CD4-positive, alpha-beta T cell treated with Interleukin-2 at 100 ng/mL for 4 hours (primary cell): ENCODE data around the gene ZDHHC7.
A peak's percentile ranks its signal among the peaks of the same experiment; 100 is the strongest.
"Not testable (repeated sequence)": the region's sequence is repeated elsewhere in the genome, so short reads cannot be mapped to it uniquely, and the experiment has no call there.

Experiments used
- DNase-seq: peaks from one replicate; pipeline ENCODE4 v3.0.0-alpha.2; 2020; ENCODE audit warnings: low spot score

ZDHHC7 gene, protein sequence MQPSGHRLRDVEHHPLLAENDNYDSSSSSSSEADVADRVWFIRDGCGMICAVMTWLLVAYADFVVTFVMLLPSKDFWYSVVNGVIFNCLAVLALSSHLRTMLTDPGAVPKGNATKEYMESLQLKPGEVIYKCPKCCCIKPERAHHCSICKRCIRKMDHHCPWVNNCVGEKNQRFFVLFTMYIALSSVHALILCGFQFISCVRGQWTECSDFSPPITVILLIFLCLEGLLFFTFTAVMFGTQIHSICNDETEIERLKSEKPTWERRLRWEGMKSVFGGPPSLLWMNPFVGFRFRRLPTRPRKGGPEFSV

DNA sequence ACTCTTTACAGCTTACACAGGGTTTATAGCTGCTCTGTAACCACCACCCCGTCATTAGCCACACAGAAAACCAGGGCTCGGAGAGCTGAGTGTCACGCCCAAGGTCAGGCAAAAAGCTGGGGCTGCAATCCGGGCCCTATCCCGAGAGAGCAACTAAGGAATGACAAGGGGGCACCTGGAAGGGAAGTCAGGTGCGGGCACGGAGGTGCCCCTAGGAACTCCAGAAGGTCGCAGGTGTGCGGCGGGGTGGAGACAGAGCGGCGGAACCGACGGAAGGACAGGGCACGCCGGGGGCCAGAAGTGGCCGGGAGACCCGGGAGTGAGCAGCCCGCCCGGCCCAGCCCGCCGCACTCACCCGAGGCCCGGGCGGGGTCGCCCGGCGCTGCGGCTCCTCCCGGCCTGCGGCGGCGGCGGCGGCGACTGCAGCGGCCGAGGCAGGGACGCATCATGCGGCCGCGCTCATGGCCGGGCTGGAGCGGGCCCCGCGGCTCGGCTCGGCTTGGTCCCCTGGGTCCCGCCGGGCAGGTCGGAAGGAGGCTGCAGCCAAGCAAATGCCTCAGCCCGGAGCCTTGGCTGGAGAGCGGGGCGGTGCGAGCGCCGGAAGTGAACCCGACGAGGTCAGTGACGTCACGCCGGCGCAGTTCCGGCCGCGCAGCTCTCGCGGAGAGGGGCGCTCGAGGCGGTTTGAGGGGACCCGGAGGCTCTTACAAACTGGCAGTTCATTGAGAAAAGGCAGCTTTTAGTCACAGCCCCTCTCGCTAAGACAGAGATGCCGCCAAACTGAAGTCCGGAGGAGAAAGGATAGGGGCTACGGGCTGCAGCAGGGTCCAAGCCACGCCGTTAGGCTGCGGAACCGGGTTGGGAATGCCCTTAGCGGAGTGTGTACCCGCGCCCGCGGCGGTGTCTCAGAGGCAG, at the start of gene ZDHHC7:
Gene ZDHHC7, minus strand, starts transcription at position 605 of the 915 bp plus-strand sequence. CDS start 20,917 bp downstream, outside the sequence.
- DNase-seq, result peak; percentile 84

DNA sequence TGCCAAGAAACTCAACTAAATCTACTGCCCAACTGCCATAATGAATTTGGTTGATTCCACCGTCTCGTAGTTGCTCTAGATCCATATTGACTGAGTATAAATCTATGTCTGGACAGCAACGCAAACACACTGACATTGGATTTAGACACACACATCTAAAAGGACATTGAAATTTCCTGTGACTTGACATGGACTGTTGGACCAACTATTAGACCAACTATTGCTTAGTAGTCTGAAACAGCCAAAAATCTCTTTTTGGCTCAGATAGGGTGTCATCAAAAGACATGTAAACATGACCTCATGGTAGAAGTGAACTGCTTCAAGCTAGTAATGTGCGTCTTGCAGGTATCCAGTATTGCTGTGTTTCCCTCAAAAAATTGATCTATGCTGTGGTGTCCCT, 47.6 kb upstream of the ZDHHC7 start:
- DNase-seq, result no peak

DNA sequence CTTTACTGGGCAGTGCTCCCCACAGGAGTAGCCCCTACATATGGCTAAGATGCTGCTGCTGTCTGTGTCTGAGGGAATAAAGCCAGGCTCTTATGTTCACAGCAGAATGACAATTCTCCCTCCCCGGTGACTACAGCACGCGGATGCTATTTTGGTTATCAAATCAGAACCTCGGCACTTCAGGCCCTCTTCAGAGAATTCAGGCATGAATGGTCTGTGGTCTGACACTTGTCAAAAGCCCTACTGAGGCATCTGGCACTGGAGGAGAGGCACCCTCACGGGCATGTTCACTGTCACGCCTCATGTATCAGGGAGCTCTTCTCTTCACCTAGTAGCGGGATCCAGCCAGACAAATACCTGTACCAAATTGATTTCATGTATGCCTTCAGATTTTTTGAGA, 46.6 kb upstream of the ZDHHC7 start:
- no peak for DNase-seq

DNA sequence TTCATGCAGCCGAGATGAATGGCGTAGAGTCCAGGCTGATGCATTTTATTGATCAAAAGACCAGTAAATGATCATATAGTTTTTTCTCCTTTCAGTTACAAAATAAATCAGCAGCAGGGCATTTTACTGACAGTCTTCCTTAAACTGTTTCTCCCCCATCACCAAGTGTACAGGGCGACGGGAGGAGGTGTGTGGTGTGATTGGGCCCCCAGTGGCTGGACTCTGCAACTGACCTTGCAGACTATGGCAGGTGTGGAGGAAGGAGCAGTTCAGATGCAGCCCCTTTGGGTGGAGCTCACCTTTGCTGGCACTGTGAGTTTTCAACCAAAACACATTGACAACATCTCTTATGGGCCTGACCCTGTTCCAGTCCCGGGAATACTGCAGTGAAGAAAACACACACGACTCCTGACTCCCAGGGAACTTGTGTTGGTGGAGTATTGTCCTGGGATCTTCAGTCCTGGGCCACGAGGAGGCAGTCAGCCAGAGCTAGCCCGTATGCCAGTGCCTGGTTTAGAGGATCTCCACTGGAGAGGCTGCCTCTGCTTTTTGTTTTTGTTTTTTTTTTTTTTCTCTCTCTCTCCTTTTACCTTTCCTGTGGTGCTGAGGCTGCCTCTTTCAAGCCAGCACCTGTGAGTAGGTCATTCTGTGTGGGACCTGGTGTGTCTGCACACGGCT, 46.0 kb upstream of the ZDHHC7 start:
- DNase-seq, result no peak

DNA sequence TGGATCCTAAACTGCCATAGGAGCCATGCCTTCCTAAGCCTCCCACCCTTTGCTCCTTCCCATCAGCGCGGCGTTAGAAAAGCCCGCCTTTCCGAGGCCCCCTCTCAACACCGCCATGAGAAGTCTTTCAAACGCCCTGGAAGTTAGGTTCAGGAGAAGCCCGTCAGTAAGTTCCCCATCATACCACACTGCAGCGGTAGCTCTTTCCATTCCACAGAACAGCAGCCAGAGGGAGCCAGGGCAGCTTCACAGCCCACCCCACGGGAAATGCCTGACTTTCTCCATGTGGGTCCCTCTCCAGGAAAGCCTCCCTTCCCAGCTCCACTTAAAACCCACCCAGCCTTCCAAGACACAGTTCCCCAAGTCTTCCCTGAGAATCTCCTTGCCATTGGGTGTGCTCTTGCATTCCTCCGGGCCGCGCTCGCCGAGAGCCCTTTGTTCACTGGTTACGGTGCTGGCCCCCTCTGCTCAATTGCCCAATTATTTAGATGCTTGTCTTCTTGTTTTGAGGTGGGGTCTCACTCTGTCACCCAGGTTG, 44.9 kb upstream of the ZDHHC7 start:
- DNase-seq, result no peak

DNA sequence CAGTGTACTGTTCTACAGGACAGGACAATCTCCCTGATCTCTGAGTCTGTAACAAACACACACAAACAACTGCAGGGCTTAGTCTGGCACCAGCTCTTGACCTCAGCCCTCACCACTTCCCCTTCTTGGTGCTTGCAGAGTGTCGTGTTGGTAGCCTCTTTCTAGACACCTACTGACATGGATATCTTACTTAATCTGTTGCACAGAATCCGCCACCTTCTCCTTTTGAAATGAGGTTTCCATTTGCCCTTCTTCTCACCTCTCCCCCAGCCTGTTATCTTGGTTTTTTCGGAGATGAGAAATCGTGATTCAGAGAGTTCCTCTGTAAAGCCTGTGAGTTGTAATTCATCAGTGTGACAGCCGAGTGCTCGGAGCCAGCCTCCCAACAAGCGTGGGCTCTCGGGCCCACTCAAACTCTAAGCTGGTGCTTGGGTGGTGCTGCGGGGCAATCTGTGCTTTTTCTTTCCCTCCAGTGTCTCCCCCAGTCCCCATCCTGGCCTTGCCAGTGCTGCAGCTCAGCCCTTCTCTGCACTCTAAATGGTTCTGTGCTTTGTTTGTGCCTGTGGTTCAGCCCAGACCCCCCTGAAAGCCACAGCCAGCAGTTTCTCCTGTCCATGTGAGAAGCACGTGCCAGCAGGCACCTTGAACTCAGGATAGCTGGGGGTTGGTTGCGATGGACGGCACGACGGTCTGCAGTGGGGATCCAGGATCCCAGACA, 44.3 kb upstream of the ZDHHC7 start:
- peak; percentile 89 for DNase-seq

DNA sequence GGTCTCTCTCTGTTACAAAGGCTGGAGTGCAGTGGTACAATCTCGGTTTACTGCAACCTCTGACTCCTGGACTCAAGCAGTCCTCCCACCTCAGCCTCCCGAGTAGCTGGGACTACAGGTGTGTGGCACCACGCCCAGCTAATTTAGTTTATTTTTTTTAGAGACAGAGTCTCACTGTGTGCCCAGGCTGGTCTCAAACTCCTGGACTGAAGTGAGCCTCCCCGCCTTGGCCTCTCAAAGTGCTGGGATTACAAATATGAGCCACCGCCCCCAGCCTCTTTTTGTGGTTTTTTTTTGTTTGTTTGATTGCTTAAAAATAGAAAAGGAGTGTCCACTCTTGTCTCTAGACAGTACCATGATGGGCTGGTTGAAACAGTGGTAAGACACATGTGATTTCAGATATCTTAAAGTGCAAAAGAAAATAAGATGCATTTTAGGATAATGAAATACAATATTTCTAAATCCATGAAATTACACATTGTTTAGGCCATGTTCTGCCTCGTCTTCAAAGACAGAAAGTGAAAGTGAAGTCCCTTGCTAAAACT, 43.7 kb upstream of the ZDHHC7 start:
- no peak for DNase-seq

DNA sequence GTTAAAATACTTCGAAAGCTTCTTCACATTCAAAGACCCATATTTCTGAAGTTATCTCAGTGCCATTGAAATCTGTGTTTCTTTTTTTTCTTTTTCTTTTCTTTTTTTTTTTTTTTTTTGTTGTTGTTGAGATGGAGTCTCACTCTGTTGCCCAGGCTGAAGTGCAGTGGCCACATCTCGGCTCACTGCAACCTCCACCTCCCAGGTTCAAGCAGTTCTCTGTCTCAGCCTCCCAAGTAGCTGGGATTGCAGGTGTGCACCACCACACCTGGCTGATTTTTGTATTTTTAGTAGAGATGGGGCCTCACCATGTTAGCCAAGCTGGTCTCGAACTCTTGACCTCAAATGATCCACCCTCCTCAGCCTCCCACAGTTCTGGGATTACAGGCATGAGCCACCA, 43.0 kb upstream of the ZDHHC7 start:
- DNase-seq, result not testable (repeated sequence)

DNA sequence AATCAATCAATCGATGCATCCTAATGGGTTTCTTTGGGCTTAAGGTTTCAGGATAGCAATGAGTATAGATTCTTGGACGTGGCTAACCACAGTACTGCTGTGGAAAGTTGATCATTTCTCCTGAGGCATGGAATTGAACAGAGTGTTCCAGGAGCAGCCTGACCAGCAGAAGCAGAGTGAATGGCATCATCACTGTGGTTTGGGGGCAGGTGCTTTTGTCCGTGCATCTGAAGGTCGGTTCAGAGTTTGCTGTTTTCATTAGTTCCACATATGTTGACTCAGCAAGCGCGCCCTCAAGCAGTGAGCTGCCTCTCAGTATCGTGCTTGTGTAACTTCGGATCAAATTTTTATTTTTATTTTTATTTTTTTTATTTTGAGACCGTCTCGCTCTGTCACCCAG, 41.2 kb upstream of the ZDHHC7 start:
- no peak for DNase-seq

DNA sequence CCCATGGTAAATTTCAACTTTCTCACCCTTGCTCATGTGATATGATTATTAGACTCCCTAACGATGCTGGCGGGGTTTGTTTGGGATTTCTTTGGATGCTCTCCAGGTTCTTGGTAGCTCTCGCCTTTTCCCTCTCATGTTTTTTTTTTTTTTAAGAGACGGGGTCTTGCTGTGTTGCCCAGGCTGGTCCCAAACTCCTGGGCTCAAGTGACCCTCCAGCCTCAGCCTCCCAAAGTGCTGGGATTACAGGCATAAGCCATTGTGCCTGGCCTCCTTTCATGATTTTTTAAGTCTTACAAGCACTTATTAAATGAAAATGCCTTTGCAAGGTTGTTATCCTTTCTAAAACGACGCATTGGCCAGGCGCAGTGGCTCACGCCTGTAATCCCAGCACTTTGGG, 40.3 kb upstream of the ZDHHC7 start:
- DNase-seq, result no peak

DNA sequence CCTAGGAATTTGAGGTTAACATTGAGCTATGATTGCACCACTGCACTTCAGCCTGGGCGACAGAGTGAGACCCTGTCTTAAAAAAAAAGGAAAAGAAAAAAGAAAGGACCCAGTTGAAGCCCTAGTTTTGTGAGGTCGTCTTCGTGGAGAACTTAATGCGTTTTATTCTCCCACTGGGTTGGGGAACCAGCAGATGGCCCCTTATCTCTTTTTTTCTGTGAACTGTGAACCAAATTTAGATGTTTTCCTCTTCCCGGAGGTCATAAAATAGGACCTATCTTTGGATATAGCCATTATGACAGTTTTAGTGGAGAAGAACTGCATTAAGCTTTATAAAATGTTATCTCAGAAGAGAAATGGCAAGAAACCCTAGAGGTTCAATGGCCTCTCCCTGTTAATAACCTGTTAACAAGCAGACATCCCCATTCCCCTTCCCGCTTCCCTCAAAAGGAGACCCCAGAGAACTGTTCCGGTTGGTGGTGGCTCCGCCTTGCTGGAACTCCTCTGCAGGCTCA, 39.8 kb upstream of the ZDHHC7 start:
- DNase-seq, result no peak

DNA sequence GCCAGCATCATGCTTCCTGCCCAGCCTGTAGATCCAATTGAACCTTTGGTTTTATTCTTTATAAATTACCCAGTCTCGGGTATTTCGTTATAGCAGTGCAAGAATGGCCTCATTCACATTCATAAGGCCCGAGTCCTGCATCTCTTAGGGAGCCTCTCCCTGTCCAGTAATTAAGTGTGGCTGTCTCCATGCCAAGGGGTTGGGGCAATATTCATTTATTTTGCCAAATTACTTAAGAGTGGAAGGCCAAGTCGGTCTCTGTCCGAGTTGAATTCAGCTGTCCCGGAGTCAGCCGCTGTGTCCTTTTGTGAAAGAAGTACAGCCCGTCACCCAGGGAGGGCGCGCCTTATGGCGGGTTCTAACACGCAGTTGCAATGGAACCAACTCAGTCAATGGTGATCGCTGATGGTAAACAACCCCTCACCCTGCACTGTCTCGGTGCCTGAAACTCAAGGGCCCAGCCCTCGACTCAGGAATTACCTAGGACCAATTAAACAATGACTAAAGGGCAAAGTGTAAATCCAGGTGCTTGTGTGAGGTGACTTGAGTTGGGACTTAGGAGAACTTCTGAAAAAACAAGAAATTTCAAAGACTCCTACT, 38.5 kb upstream of the ZDHHC7 start:
- DNase-seq, result no peak

DNA sequence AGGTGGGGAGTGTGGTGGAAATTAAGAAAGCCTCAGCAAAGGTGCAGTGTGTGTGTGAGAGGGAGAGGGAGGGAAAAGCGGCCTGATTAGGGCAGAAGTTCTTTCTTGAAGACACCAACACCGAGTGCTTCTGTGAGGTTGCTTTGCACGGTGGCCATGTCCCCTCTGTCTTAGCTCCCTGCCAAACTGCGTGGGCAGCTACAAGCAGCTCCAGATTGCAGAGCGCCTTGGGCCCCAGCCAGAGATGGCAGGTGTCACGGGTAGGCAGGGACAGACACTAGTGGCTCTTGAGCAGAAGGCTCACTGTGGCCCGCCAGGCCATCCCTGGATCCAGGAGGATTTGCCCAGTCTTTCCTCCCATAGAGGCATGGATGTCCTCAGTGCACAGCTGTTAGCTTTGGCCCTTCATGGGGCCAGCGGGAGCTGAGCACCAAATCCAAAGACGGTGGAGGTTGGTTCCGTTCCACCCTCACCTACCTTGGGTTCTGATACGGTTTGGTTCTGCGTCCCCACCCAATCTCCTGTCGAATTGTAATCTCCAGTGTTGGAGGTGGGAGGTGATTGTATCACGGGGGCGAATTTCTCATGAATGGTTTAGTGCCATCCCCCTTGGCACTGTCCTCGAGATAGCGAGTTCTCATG, 37.7 kb upstream of the ZDHHC7 start:
- DNase-seq, result no peak

DNA sequence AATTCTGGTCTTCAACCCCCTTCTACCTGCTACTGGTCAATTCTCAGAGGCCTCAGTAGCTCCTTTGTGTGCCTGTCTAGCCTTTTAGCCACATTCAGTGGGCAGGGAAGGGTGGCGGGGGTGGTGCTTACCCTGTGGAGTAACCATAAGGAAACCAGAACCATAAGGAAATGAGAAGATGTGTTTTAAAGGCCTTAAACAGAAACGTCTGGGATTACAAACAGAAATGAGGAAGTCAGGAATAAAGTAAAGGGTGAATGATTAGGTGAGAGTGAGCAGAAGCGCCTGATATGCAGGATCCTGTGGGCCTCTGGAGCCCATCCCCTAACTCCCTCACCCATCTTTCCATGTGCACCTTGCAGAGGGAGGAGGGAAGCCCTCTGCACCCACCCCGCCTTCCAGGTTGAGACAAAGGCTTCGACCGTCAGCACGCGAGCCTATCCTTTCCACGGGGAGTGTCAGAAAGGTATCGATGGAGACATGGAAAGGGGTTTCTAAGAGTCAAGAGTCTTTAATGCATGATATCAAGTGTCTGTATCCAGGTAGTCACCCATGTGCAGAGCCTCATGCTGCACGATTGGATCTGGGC, 36.6 kb upstream of the ZDHHC7 start:
- no peak for DNase-seq

DNA sequence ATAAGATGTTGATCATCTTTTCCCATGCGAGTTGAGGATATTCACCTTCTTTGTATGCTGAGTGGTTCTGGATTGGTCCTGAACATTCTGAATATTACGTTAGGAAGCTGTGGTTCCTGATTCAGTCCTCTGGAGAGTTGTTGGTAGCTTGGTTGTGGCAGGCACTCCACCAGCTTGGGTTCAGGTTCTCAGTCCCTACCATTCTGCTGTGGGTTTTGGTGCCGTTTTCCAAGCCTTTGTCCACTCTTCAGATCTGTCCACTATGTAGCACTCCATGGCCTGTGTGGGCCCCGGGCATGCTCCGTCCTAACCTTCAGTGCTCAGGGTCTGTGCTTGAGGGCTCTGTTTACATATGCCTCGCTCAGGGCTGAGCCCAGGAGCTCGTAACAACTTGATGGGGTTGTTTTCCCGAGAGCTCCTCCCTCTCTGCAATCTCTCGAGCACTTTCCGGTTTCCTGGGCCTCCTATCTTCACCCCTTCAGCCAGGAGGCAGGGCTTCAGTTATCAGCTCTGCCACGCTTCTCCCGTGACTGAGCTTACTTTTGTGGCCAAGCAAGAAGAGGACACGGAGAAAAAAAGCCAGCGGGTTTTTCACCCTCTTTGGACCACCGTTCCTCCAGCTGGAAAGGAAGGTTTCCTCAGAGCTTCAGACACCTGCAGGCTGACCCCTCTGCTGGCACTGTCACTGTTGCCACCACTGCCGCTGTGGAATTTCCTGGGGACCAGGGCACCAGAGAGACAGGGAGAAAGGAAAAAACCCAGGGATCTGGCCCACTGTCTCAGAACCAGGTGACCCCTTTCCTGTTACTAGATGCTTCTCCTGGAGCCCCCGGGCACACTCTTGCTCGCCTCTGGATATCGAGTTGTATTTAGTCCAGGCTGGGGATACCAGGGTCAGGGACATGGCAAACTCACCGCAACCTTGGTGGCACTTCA, 35.9 kb upstream of the ZDHHC7 start:
- no peak for DNase-seq

DNA sequence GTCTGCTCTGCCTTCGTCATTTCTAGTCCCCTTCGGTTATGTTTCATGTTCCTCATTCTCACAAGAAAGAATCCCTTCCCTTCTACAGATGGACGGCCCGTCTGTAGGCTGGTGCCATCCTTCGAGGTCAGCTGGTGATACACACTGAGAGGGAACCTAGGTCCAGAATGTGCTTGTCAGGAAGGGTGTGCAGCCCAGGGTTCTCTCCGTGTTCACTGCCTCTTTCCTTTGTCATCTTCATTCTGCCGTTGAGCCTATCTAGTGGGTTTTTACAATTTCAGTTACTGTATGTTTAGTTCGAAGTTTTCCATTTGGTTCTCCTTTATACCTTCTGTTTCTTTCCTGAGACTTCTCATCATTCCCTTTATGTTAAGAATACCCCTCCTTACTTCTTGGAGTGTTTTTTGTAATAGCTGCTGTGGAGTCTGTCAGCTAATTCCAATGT, 35.2 kb upstream of the ZDHHC7 start:
- no peak for DNase-seq

DNA sequence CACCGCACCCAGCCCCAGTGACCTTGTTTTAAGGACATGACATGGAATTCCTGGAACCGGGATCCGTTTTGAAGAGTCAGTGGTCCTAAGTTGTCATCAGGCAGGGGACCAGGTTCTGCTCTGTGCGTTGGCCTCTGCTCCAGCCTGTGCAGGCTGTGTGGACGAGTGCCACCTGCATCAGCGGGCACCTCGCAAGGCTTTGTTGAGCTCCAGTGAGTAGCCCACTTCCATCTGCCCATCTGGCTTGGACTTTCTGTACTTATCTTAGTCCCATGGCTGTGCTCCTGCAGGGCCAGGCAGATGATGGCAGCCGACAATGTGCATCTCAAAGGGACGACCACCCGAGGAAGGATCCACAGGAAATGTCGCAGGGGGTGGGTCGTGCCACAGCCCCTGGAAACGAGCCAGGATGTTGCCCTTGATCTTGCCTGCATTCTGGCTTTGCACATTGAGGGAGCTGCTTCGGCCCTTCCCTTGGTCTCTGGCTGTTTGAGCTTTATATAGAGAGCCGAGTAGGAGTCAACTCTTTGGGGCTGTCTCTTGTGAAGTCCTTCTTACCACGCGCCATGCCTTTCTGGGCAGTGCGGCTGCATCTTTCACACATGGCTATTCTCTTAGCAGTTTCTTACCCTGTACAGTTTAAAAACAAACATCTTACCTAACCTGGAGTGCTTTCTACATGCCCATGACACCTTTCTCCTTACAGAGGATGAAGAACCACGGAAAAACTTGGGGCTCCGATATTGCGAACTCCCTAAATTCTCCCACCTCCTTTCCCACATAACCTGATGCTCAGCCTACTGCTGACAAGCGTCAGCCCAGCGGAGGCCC, 34.5 kb upstream of the ZDHHC7 start:
- DNase-seq, result no peak

DNA sequence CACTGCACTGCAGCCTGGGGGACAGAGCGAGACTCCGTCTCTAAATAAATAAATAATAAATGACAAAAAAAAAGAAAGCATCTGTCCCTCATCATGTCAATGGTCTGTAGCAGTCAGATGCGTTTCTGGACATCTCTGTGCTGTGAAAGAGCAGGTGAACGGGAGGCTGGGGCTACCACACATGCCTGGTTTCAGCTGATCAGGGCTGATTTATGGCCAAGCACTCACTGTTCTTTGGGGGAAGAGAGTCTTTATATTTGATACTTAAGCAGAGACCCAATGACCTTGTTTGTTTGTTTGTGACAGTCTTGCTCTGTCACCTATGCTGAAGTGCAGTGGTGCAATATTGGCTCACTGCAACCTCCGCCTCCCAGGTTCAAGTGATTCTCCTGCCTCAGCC, 33.7 kb upstream of the ZDHHC7 start:
- no peak for DNase-seq
